Nucleus accumbens (tissue), 56 donors: ENCODE results near the gene ZNF169.
"Not testable (repeated sequence)": the region's sequence is repeated elsewhere in the genome, so short reads cannot be mapped to it uniquely, and the experiment has no call there.

ENCODE experiments used
- DNase-seq, 56 donors: peaks; one replicate each; lab custom pipeline; 2025; lab: John Stamatoyannopoulos, UW

The ZNF169 gene

GRCh38 chr9:94340750-94341149, 81.7 kb downstream of the ZNF169 start:
- DNase-seq = not testable (repeated sequence)

- DNase-seq = not testable (repeated sequence)
These were observed 82.6 kb downstream of the ZNF169 start for GRCh38 chr9:94341703-94342102.

- DNase-seq = not testable (repeated sequence)
These were observed 88.4 kb downstream of the ZNF169 start for GRCh38 chr9:94347451-94347850.

GRCh38 chr9:94348754-94349153, 89.7 kb downstream of the ZNF169 start:
- not testable (repeated sequence) for DNase-seq
